Neural progenitor cell (in vitro differentiated cells): ENCODE measurements around the gene UCP3.

Source experiments
- CTCF ChIP-seq: fragments of 200-600 bp; sonication (generic); IDR thresholded peaks from 2 replicates; pipeline ENCODE4 v1.5.1; 2017; ENCODE audit warnings: antibody characterized with exemption, mild to moderate bottlenecking
- EZH2 ChIP-seq: fragments of 200-600 bp; sonication (generic); IDR thresholded peaks from 2 replicates; pipeline ENCODE4 v1.6.1; 2017; ENCODE audit warnings: antibody characterized with exemption, mild to moderate bottlenecking, moderate library complexity

GRCh38 chr11:74013141-74013540, 4.3 kb upstream of the UCP3 start:
- TF ChIP-seq EZH2 (no peak), CTCF (no peak)
